HG02759 (cell line): ENCODE results near the gene PPP1R9B.

Experiments used
- ATAC-seq: cut with Tn5 transposase; IDR thresholded peaks from one replicate; pipeline ENCODE4 v1.9.1; 2021; ENCODE audit warnings: mild to moderate bottlenecking, moderate library complexity; ENCODE audit not compliant: unreplicated experiment

PPP1R9B gene

DNA sequence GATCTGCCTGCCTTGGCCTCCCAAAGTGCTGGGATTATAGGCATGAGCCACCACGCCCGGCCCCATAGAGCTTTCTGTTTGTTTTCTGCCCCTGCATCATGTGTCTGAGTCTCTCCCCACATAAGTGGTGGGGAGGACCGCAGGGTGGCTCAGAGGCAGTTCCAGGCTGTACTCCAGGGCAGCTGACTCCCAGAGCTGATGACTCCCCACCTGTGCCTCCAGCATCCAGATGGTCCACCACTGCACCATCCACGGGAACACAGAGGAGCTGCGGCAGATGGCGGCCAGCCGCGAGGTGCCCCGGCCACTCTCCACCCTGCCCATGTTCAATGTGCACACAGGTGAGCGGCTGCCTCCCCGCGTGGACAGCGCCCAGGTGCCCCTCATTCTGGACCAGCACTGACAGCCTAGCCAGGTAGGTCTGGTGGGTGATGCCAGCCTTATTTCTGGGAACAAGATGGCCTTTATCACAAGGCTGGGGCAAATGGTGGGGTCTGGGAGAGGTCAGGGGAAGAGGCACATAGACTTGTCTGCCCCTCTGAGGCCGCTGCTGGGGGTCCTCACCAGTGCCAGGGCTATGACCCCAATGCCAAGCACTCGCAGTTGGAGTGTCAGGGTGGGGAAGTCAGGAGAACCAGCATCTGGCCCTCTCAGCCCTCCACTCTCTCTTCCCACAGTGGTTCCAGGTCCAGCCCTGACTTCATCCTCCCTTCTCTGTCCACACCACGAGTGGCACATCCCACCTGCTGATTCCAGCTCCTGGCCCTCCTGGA, 24.7 kb upstream of the PPP1R9B start:
- no peak for ATAC-seq

DNA sequence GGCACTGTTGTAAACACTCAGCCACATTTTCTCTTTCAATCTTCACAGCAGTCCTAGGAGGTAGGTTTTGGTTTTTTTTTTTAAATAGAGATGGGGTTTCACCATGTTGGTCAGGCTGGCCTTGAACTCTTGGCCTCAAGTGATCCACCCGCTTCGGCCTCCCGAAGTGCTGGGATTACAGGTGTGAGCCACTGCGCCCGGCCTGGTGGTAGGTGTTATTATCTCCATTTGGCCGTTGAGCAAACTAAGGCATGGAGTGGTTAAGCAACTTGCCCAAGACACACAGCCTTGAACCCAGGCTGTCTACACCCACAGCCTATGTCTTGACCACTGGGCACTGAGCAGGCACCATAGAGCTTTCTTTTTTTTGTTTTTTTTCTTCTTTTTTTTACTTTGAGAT, 24.0 kb upstream of the PPP1R9B start:
- ATAC-seq: no peak

DNA sequence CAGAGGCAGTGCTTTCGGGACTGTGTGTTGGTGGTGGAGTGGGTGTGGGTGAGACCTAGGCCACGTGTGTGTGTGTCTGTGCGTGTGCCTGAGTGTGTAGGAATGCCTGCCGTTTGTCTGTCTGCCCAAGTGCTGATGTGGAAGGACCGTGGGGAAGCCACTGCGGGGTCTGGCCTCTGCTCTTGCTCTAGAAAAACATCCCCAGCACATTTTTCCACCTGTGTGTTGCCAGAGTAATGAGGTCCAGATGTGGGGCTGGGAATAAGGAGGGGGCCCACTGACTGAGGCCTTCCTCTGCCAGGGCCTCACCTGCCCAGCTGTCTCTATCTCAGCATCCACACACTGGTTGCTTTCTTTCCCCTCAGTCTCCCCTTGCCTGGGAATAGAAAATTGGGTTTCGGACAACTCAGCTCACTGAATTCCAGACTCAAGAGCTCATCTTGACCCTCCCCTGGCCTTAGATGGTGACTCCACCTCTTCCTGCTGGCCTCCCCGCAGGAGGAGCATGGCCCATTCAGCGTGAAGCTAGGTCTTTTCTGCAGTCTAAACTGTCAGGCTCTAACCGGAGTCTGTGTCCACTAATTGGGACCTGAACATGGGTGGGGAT, 23.0 kb upstream of the PPP1R9B start:
- ATAC-seq: no peak

DNA sequence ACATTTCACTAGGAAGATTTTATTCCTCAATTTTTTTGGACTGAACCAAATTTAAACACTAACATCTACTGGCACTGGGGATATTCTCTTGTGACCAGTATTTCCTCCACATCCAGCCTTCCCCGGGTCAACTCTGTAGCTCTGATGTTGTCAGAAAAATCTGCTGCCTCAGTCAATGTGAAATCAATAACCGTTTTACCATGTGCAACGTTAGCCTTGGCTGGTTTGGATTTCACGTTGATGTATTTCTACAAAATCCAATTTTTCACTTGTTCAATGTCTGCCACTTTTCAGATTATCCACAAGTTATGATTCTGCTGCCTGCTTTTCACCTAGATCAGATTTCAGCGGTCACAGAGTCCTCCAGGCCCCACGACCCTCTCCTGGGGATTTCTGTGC, 22.5 kb upstream of the PPP1R9B start:
- no peak for ATAC-seq

DNA sequence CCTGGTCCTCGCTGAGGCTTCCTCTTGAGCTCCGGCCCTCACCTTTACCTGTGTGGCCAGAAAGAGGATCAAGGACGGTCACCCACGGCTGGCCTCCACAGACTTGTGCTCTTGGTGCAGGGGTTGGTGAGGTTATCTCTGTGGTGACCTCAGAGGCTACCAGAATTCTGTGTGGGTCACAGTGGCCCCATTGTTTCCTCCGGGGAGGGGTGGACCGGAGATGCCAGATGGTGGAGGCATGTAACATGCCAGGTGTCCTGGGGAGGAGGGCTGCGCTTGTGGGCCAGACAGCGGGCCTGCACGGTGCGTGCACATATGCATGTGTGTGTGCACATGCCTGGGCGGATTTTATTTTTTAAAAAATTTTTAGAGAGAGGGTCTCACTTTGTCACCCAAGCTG, 21.7 kb upstream of the PPP1R9B start:
- ATAC-seq: no peak

DNA sequence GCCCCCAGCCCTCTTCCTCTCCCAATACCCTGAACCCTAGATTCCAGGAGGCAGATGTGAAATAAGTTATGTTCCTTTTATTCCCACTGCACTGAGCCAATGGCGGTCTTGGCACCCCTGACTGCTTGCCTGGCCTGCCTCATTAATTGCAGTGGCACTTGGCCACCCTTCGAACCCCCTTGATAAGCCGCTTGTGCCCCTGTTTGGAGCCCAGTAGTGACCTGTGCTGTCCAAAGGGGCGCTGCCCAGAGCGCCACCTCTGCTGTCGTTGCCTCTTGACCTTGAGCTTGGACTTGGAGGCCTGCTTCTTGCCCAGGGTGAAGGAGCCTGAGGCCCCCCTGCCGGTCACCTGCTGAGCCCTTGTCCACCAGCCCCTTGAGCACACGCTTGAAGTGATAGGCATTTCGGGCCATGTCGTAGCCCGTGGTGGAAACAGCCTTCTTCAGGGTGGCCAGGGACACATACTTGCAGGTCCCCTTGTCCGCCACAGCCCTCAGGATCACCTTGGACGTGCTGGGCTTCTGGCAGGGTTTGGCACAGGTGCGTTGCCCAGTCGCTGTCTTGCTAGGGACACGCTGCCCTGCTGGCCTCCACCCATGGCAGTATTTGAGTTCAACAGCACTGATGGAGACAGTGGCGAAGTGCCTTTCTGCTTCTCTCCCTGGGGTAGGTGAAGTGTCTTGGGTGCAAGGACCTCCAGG, 21.0 kb upstream of the PPP1R9B start:
- no peak for ATAC-seq

DNA sequence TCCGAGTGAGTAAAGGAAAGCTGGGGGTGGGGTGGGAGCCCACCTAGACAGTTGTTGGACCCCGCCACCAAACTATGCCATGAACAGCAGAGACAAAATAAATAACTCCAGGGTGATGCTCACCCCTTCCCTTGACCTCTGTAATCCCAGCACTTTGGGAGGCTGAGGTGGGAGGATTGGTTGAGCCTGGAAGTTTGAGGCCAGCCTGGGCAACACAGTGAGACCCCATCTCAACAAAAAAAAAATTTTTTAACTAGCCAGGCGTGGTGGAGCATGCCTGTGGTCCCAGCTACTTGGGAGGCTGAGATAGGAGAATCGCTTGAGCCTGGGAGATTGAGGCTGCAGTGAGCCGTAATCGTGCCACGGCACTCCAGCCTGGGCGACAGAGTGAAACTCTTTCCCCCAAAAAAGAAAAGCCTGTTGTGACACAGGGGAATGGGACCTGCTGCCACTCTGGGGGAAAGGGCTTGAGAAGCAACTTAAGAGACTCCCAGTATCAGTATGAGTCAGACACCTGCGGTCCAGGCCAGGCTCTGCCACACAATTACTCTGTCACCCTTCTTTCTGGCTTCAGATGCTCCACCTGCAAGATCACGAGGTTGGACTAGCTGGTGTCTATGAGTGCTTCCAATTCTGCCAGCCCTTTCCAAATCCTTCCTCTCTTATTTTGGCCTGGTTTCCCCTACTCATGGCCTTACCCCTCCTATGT, 20.3 kb upstream of the PPP1R9B start:
- ATAC-seq: peak; percentile 83

DNA sequence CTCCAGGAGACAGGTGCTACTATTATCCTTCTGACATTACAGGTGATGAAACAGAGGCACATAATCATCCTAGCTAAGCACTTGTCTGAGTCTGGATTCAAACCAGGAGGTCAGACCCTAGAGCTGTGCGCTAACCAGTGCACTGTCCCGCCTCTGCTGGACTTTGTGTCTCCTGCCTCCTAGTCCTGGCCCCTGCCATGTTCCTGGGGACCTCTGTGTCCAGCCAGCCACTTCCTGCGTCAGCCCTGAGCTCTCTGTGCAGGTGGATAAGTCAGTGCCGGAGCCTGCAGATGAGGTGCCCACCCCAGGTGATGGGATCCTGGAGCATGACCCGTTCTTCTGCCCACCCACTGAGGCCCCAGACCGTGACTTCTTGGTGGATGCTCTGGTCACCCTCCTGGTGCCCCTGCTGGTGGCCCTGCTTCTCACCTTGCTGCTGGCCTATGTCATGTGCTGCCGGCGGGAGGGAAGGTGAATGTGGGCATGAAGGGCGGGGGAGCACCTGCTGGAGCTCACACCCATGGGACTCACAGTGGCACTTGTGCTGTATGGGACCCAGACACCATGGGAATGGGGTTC, 19.5 kb upstream of the PPP1R9B start:
- no peak for ATAC-seq

DNA sequence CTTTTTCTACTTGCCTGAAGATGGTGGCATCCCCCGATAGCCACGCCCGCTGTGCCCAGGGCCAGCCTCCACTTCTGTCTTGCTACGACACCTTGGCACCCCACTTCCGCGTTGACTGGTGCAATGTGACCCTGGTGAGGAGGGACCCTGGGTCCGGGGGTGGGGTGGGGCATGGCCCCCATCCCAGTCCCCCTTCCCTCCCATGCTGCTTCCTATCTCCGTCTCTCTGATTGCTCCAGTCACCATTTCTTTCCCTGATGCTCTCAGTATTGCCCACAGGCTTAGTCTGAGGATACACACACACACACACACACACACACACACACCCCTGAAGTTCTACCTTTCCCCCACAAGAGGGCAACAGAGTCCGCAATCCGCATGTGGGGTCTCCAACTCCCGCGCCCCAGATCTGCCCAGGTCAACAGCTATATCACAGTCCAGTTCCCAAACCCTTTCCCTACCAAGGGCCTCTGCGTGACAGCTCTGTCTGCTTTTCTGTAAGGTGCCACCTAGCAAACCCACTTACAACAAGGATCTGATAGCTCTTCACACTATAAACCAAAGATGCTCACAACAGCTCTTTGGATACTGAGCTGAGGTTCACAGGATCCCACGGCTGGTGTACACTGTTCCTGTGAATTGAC, 18.8 kb upstream of the PPP1R9B start:
- ATAC-seq: no peak

DNA sequence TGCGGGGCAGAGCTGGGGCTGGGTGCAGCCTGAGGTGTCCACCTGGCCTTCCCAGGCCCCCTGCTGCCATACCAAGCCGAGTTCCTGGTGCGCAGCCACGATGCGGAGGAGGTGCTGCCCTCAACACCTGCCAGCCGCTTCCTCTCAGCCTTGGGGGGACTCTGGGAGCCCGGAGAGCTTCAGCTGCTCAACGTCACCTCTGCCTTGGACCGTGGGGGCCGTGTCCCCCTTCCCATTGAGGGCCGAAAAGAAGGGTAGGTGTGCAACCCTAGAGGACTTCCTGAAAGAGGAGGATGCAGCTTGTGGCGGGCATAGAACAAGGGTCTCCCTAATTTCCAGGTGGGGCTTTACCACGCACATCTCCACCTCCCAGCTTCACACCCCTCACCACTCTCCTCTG, 17.8 kb upstream of the PPP1R9B start:
- ATAC-seq: no peak

DNA sequence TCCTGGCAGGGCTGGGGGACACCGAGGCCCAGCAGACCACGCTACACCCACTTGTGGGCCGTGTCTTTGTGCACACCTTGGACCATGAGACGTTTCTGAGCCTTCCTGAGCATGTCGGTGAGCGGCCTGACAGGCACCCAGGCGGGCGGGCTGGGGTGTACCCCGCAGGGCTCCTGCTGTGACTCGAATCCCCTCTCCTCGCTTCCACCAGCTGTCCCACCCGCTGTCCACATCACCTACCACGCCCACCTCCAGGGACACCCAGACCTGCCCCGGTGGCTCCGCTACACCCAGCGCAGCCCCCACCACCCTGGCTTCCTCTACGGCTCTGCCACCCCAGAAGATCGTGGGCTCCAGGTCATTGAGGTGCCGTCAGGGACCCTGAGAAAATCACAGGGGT, 16.9 kb upstream of the PPP1R9B start:
- ATAC-seq: no peak

DNA sequence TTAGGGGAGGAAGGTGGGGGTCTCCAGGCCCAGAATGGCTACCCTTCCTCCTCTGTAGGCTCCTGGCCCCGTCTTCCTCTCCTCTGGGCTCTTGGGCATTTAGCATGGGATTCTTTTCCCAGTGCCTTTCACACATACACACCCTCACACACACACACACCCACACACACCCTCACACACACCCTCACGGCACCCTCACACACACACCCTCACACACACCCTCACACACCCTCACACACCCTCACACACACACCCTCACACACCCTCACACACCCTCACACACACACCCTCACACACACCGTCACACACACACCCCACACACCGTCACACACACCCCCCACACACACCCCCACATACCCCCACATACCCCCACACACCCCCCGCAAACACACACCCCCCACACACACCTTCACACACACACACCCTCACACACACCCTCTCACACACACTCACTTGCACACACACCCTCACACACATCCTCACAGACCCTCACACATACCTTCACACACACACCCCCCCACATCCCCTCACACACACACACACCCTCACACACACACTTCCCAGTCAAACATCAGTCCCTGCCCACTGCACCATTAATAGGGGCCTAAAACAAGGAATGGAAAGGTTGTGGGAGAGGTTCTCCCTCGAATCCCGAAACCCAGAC, 16.2 kb upstream of the PPP1R9B start:
- no peak for ATAC-seq

DNA sequence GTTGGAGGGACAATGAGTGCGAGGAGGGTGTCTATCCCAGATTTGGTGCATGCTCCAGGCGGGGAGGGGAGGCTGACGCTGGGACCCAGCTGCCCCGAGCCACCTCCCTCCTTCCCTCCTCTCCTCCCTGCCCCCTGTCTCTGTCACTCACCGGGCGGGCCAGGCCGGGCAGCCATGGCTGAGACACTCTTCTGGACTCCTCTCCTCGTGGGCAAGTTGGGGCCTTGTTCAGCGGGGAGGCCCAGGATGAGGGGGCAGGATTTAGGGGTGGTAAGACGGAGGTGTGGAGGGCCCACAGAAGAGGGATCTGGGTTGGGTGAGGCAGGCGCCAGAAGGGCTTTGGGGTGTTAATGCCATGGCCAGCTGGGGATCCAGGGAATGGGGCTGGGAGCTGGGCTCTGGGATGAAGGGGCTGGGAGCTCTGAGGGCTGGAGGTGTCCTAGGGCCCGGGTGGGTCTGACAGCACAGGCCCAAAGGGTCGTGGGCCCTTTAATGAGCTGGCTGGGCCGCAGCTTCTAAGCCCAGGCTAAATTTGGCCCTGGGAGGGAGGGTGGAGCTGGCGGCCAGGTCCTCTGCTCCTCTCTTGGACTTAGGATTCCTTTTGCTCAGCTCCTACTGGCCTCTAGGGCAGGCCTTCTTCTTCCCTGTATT, 15.5 kb upstream of the PPP1R9B start, which contains the start of gene SGCA:
TSS of gene SGCA (plus strand) at position 139 of the 651 bp plus-strand sequence. CDS start at position 175, 36 bp downstream.
- ATAC-seq: no peak

DNA sequence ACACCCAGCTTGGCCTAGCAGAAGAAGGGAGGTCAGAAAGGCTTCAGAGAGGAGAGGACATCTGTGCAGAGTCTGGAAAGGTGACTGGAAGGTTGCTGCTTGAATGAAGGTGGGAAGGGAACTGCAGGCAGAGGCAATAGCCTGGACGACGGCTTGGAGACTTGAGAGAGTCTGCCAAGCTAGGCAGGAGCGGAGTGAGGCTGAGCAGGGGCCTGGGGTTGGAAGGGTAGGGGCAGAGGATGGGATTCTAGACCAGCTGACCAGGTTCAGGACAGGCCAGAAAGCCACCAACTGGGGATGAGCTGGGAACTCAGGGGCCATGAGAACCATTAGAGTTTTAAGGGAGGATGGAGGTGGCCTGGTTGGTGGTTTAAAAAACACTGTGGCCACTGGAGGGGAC, 15.0 kb upstream of the PPP1R9B start:
- no peak for ATAC-seq

DNA sequence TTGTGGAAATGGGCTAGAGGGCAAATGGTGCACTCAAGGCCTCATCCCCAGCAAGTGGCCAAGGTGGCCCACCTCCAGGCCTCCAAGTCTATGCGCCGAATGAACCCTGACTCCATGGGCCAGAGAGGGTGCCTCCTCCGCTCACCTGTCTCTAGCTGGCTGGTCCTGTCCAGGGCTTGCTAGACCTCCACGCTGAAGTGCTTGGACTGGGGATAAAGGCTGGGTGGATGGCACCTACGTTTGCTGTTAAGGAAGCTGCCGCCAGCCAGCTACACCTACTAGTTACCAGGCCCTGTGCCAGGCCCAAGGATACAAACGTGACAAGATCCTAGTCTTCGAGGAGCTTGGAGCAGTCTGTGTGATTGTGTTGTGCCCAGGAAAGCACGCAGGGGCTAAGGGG, 14.6 kb upstream of the PPP1R9B start:
- ATAC-seq: no peak

DNA sequence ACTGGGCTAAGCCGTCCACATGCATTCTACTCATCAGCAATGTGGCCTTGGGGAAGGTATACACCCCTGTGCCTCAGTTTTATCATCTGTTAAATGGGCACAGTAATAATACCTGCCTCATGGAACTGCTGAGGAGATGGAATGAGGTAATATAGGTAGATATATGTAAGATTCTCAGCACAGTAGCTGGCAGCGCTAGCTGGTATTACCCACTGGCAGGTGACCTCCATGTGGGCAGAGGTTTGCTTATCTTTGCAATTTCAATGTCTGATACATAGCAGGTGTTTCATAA, 14.2 kb upstream of the PPP1R9B start:
- no peak for ATAC-seq

DNA sequence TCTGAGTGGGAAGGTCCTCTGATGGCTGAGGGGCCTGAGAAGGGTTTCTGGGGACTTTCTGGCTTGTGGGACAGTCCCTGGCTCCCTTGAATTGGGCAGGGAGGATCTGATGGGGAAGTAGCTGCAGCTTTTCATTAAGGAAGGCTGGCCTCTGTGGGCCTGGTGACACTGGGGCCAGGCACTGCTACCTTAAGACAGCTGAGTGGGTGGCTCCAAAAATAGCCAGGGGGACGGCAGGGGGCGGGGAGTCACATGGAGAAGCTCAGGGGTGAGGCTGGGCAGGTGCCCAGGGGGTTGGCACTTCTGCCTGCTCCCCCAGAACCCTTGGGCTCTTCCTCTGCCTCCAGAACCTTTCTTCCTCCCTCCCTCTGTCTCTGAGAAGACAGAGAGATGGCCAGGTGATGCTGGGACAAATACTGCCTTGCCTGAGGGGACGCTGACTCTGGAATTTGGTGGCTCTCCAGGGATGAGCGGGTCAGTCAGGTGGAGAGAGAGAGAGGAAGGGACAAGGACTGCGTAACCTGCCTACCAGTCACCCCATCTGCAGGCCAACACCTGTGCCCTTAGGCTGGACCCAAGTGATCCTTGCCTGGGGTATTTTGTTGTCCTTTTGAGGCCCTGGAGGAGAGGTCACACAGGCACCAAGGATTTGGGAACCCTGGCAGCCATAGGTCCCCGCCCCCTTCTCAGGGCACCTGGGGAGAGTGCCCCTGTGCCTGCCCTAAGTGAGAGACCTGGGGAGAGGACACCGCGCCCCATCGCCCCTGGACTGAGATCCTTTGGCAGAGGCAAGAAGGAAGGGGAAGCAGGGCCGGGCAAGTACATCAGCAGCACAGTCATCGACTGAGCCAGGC, 13.6 kb upstream of the PPP1R9B start:
- peak; percentile 57 for ATAC-seq

DNA sequence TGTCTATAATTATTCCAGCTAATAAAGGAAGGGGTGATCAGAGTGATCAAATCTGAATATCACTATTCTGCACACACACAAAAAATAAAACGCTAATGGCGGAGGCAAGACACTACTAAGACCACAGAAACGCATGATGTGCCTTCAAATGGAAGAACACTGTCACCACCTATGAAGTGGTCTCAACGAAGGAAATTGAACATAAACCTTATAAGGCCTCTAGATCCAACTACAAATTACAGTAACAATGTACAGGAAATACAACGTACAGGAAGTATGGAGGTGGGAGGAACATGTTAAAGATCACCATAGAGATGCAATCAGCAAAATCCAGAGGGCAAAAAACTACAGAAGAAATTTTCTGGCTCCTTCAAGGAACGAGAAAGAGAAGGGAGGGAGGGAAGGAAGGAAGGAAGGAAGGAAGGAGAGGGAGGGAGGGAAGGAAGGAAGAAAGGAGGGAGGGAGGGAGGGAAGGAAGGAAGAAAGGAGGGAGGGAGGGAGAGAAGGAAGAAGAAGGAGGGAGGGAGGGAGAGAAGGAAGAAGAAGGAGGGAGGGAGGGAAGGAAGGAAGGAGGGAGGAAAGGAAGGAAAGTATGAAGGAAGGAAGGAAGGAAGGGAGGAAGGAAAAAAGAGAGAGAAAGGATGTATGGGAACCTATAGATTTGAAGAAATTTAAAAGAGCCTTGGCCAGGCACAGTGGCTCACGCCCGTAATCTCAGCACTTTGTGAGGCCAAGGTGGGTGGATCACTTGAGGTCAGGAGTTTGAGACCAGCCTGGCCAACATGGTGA, 12.2 kb upstream of the PPP1R9B start:
- ATAC-seq: no peak
